ENCODE data around the gene ARHGEF10L.

Gene ARHGEF10L

DNA sequence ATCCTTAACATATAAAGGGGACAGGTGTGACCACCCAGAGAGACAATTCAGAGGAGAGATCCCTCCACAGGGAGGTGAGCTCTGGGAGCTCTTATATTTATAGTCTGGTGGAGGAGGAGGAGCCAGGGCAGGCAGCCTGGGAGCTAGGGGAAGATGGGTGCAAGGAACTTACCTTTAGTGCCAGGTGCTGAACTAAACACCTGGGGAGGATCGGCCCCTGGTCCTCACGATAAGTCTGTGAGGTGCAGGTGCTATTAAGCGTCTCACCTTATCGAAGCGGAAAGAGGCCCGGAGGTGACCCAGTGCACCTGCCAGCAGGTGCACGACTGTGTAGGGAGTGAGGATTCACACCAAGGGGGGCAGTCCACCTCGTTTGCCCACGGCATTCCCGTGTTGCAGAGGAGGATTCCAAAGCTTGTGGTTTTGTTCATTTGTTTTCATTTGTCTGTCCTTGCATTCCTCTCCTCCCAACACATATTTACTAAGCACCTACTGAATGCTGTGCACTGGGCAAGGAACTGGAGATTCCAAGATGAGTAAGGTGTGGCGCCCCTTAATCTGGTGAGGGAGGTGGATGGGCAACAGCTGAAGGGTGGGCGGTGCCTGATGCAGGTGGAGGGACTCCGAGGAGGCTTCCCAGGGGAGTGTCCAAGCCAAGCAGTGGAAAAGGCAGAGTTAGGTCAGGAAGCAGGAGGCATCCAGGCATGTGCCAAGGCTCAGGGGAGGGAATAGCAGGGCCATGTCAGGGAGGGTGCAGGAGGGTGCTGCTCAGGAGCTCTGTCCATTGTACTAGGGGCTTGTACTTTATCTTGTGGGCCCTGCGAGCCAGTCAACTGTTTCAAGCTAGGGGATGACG lies 11.5 kb downstream of the ARHGEF10L start:
- DNase-seq (ENCODE audit: low read depth in 3 of 3): no peak

DNA sequence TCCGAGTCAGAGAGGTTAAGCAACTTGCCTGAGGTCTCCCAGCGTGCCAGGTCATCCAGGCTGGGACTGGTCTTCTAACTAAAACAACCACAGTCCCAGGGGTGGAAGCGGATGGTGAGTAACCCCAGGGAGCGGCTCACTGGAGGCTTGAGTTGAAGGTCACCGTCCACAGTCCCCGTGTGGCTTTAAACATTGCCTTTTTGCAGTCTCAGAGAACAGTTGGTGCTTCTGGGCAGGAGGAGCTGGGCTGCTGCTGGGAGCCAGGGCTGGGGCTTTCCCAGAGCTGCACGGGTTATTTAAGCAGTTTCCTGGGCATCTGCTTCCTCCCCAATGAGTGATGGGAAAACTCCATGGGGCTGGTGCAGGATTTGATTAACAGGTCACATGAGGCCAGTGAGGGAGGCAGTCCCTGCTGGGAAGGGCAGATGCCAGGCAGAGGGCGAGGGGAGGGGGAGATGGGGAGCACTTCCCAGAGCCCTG lies 12.3 kb downstream of the ARHGEF10L start:
- DNase-seq (ENCODE audit: low read depth in 3 of 3): no peak

DNA sequence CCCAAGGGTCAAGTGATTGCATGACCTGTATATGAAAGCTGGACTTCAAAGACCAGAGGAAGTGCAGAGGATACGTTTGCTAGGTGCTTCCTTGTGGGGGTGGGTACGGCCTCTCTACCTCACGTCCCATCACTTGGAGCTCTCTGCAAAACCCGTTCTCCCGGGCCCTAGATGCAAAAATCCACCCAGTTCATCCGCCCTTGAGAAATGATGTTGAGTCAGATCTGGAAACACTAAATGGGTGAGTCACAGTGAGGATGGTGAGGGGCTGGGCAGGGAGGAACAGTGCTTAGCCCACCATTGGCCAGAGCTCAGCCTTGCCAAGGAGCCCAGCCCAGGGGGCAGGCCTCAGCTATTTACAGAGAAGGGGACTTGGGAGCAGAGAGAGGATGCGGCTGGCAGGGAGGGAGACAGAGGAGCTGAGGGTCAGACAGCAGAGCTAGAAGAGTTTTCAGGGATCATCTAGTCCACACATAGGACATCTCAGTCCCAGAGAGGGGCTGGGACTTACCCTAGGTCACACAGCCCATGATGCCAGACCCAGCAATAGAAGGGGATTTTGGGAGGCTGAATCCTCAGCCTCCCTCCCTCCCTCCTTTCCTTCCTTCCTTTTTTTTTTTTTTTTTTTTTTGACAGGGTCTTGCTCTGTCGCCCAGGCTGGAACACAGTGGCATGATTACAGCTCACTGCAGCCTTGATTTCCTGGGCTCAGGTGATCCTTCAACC lies 14.6 kb downstream of the ARHGEF10L start:
- no peak for DNase-seq (ENCODE audit: low read depth in 3 of 3)

DNA sequence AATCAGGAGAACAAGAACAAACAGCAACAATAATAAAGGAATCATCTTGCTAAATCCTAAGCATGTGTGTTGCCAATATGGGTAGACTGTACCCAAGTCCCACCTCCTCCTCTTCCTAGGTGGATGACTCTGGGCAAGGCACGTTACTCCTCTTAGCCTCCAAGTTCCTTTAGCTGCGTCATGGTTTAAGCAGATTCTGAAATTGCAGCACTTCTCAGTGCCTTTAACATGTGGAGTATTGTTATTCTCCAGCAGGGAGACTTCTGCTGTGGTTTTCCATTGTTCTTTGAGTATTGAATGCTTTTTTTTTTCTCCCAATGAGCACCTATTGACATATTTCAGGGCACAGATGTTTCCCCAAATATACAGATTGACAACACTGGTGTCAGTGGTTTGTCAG lies 15.5 kb downstream of the ARHGEF10L start:
- no peak for DNase-seq (ENCODE audit: low read depth in 3 of 3)

DNA sequence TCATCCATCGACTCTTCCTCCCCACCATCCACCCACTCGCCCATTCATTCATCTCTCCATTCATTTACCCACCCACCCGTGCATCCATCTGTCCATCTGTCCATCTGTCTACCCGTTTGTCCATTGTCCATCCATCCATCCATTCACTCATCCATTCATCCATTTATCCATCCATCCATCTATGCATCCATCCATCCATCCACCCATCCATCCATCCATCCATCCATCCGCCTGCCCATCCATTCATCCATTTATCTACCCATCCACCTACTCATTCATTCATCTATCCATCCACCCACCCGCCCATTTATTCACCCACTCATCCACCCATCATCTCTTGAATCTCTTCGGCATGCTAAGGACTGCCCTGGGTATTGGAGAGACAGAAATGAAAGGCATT lies 18.5 kb downstream of the ARHGEF10L start:
- DNase-seq (ENCODE audit: low read depth in 3 of 3): no peak

DNA sequence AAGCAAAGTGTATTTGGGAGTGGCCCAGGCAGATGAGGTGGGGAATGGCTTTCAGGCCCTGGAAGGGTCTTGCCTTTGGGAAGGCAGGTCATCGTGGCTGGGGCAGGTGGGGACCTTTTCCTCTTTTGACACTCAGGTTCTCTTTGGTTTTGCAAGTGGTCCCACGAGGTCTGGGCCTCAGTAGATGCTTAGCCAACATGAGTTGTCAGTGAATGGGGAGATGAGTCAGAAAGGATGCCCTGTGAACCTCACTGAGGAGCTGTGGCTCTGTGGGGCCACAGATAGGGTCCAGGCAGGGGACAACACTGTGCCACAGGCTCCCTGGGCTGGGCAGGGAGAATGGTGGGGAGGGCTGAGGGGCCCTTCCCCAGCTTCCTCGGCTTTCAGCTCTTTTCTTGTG lies 19.0 kb downstream of the ARHGEF10L start:
- DNase-seq (ENCODE audit: low read depth in 3 of 3): no peak

DNA sequence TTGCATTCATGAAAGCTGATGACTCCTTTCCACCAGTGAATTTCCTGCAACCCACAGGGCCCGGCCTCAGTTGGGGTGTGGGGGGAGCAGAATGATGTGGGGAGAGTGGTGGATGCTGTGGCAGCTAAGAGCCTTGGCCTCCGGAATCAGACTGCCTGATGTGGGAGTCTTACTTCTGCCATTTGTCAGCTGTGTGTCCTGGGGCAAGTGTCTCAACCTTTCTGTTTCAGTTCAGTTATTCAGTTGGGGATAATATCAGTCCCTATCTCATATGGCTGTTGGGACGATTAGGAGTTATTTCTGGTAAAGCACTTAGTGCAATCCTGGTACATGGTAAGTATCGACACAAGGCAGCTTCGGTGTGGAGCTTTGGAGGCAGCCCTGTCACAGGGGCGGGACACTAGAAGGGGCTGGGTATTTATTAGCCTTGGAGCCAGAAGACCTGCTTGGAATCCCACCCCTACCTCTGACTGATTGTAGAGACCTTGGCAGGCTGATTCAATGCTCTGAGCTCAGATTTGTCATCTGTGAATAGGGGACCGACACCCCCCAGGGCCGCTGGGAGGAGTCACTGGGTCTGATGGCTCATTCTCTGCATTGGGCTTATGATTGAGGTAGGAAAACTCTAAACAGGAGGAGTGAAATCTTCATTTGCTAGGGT lies 19.6 kb downstream of the ARHGEF10L start:
- DNase-seq (ENCODE audit: low read depth in 3 of 3): no peak

DNA sequence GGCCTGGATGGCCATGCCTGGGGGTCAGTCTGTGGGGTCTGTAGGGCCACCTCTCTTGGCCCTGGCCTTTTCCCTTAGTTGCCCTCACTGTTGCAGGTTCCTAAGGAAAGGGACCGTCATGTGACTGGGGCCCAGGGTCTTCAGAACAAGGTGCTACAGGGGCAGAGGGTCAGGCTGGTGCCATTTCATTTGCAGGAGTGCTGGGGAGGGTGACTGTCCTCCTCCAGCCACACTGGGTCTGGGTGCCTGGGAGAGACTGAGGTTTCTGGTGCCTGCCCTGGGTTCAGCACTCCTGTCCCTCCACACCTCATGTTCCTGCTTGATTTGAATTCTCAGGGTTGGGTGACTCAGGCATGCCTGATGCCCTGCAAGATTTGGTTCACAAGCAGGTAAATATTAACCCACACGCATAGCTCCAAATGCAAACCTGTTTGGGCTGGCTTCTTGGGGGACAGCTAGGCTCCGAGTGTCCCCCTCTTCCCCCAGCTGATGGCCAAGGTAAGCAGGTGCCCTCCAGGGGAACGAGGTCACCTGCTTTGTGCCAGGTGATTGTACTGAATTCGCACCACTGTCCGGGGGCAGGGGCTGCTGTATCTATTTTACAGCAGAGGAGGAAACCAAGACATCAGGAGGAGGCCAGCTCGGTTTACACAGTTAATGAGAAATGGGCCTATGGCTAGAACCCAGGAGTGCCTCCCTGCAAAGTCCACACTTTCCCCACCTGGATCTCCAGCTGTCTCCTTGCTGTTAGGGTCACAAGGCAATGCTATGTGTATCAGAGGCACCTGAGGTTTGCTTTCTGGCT lies 20.3 kb downstream of the ARHGEF10L start:
- DNase-seq (ENCODE audit: low read depth in 3 of 3): no peak

DNA sequence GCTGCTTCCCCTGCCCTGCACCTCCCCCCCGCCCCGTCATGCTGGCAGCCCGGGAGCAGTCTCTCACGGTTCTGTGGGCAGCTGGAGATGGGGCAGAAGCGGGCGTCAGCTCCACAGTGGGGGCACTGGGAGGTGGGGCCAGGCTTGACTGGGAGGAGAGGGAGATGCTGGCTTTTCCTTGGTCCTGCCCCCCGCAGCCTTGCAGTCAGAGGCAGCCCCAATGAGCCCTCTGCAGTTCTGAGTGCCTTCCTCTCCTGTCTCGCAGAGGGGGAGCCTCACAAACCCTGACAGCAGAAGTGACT lies 21.7 kb downstream of the ARHGEF10L start:
- DNase-seq (ENCODE audit: low read depth in 3 of 3): no peak

DNA sequence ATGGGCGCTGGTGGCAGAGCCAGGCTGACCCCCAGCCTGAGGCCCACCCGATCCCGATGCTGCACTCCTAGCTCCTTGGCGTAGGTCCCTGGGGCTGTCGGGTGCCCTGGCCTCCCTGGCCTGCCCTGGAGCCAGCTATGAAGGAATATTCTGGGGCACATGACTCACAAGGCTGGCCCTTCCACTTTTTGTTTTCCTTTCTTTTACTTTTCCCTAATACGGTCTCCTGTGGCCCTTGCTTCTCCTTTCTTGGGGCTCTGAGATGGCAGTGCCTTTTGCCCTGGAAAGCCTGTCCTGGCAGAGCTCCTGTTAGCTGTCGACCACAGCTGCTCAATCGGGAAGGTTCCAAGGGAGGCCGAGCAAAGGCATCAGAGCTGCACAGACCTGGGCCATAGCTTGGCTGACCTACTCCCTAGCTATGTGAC lies 22.1 kb downstream of the ARHGEF10L start:
- DNase-seq (ENCODE audit: low read depth in 3 of 3): no peak

DNA sequence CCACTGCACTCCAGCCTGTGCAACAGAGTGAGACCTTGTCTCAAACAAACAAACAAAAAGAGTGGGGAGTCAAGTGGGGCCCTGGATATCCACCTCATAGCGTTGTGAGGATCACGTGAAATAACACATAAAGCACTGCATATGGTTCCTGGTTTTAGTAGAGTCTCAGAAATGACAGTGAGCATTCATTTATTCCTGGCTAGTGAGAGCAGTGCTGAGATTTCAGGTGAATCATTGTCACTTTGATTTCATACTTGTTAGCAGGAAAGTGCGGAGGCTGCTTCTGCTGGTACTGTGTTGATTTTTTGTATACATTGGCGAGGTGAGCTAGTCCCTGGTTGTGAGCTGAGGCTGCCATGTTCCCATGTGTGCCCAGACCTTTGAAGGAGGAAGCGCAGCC lies 22.9 kb downstream of the ARHGEF10L start:
- no peak for DNase-seq (ENCODE audit: low read depth in 3 of 3)

DNA sequence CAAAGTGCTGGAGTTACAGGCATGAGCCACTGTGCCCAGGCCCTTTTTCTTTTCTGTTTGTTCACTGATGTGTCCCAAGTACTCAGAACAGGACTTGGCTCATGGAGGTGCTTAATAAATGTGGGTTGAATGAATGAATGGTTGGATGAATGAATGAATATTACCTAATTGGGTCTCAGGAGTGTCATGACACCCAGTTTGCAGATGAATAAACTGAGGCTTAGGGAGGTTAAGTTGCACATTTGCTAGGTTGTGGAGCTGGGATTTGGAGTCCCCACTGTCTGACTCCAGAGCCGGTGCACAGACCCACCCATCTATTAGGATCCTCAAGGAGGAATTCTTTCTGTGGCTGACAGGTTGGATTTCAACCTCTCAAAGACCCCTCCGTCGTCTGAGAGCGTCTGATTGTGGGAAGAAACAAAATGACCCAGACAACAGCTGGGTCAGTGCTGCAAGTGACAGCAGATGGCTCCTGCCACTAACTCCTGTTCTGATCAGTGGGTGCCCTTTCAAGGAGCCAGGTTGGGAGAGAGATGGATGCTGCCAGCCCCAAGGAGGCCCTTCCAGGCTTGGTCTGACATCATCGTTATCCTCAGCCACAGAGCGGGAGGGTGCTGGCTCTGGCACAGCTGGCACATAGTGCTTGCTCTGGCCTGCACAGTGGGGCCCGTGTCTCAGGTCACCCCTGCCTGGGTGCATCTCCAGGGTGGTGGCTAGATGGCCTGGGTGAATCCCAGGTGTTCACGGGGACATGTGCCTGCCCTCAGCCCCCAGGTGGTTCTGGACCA lies 24.2 kb downstream of the ARHGEF10L start:
- no peak for DNase-seq (ENCODE audit: low read depth in 3 of 3)

DNA sequence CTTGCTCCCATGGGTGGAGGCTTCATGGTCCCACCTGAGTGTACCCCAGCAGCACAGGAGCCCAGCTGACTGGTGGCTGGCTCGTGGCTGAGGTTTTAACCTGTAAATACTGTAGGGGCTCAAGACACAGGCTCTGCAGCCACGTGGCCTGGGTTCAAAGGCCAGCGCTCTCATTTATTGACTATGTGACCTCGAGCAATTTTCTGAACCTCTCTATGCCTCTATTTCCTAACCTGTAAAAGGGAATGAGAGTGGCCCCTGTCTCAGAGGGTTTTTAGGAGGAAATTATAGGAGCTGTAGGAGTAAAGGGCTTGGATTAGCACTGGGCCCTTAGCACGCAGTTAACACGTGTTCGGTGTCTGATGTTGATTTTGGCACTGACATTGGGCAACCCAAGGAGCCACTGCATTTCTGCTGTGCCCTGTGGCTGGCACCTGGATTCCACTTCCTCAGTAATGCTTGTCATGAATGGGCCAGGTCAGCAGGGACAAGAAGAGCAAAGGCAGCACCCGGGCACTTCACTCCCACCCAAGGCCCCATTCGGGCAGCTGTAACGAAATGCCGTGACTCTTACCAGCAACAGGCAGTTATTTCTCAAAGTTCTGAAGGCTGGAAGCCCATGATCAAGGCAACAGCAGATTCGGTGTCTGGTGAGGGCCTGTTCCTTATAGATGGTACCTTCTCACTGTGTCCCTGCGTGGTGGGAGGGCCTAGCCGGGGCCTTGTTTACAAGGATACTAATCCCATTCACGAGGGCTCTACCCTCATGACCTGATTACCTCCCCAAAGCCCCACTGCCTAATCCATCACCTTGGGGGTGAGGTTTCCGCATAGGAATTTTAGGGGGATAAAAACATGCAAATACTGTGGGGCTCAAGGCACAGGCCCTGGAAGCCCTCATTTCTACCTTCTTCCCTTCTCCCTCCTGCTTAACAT lies 25.2 kb downstream of the ARHGEF10L start:
- DNase-seq (ENCODE audit: low read depth in 3 of 3): no peak

DNA sequence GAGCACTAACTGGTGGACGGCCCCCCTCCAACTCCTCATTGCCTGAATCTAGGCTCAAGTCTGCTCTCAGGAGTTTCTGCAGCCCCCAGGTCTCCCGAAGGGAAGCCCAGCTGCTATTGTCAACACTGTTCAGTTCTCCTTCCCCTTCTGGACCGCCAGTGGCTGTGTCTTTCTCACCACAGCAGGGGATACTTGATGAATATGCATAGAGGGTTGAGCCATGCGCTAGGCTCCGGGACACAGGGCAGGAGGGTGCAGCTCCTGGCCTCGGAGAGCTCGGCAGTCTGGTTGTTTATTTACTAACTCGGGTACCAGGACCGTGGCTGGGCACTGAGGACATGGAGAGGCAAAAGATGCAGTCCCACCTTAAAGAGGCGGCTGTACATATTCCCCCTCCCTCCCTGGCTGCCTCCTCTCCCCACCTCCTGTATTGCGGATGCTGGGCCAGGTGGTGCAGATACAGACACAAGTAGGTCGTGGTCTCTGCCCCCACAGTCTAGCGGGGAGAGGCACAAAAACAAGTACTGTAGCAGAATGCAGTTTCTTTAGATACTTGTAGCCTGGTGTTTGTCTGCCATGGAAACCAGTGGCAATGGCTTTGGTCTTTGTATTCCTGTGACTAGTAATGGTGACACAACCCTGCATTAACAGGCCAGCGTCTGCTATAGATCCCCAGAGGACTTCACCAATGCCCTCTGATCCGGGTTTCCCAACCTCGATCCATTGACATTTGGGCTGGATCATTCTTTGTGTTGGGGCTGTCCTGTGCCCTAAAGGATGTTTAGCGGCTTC lies 26.2 kb downstream of the ARHGEF10L start:
- no peak for DNase-seq (ENCODE audit: low read depth in 3 of 3)

DNA sequence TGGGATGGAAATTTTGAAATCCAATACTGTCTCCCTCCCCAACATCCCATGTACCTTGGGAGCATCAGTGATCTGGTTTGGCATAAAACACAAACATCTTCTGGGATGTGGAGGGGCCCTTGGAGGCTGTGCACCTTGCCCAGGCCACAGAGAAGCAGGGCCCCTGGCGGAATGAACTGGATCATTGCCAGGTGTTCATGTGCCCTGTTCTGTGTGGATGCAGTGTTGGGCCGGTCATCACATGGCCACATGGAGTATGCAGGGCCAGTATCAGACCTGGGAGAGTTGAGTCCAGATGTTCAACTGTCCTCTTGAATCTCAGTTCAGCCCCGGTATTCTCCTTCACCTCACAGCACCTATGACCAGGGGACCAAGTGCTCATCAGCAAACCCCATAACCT lies 26.9 kb downstream of the ARHGEF10L start:
- no peak for DNase-seq (ENCODE audit: low read depth in 3 of 3)

DNA sequence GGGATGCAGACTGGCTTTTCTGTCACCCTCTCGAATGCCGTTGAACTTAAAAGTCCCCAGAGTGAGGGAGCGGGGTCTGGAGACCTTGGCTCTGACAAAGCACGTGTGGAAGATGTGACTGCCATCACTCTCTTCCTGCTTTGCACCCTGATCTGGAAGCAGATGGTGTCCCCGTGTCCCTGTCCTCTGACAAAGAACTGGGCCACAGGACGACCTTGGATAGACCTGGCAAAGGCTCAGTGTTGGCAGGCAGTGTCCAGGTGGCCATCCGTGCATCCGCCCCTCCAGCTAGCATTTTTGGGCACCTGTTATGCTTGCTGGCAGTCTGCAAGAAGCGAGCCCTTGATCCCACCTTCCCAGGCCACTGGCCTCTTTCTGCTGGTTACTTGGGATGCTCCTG lies 27.4 kb downstream of the ARHGEF10L start:
- DNase-seq (ENCODE audit: low read depth in 3 of 3): no peak

DNA sequence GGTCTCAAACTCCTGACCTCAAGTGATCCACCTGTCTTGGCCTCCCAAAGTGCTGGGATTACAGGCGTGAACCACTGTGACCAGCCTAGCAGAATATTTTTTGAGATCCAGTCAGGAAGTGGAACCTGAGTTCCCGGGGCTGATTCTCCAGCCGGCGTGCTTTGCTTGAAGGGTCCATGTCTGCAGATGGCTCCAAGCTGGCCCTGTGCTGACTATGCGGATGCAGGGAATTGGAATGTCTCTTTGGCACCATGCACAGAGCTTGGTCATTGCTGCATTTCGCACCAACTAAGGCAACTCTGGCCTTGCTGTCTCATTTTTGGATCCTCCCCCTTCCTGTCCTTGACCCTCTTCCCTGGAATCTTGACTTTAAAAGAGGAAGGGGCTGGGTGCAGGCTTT lies 28.1 kb downstream of the ARHGEF10L start:
- DNase-seq (ENCODE audit: low read depth in 3 of 3): no peak

DNA sequence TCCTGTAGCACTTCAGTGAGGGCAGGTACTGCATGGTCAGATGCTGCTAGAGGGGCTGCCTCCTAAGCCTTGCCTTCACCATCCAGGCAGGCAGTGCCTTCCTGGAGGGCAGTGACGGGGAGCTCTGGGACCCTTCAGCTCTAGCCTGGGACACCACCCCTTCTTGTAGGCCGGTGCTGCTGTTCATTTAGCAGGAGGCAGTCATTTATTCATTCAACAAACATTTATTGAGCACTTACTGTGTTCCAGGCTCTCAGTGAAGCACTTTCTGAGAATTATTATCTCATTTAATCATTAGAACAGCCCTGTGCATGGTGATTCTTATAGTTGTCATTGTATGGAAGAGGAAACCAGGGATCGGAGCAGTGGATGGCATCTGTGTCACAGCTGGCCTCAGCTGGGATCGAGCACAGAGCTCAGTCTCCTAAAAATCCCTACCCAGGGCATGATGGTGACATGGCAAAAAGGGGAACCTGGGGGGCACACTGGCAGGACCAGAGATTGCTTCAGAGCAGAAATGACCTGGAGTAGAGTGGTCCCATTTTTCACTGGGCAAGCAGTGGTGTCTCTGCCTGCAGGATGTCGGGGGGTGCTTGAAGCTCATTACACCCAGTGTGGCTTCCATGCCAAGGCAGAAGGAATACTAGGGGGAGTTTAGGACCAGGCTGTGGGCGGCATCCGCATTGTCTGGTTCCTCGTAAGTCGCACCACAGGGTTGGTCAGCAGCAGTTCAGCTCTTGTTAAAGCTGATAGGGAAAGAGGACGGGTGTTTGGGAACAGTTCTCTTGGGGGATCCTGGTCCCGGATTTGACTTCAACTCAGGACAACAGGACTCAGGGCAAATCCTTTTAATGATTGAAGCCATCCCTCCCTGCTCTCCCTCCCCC lies 28.8 kb downstream of the ARHGEF10L start:
- no peak for DNase-seq (ENCODE audit: low read depth in 3 of 3)
